Activated T-cell treated with anti-CD3 and anti-CD28 coated beads for 48 hours (primary cell): Measurements from ENCODE around the gene MLLT3.

Experiments
- DNase-seq: peaks from one replicate; pipeline ENCODE4 v3.0.0-alpha.2; 2020; ENCODE audit warnings: low read depth

MLLT3 gene

DNA sequence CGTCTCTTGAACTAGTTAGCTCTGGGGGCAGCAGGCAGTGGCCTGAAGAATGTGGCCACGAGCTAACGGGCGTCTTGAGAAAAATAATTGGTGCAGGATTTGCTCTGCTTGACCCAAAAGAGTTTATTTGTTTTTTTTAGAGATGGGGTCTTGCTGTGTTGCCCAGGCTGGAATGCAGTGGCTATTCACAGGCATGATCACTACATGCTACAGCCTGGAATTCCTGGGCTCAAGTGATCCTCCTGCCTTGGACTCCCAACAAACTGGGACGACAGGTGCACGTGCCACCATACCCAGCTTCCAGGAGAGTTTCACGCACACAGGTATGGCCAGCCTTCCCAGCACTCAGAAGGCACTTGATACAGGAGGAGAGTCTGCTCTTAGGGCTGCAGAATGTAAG is 203.8 kb downstream of the MLLT3 start:
- no peak for DNase-seq

DNA sequence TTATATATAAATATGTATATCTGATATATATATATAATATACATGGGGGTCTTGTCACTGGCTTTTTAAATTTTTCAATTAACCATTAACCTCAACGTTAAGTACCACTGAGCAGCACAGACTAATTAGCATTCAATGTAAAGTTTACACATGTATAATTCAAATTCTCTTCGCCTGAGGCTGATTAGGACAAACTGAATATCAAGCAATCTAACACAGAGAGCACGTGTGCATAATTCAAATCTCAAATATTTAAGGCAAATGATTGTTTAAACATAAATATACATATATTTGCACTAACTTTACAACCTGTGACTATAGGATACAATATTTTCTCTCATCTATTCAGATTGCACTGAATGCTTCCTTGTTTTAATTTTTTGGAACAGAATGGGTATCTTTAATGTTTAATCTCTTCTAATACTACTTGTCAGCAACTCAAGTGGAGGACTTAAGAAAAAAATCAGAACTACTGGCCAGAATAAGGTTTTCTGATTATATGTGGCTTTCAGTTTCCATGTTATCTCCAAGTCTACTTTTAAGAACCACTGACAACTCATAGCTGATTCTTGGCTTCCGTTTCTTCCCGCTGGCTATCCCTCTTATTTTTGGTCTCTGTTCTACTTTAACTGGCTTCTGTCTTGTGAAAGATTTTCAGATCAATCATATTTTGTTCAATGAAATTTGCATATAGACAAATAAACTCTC is 204.8 kb downstream of the MLLT3 start:
- DNase-seq = no peak

DNA sequence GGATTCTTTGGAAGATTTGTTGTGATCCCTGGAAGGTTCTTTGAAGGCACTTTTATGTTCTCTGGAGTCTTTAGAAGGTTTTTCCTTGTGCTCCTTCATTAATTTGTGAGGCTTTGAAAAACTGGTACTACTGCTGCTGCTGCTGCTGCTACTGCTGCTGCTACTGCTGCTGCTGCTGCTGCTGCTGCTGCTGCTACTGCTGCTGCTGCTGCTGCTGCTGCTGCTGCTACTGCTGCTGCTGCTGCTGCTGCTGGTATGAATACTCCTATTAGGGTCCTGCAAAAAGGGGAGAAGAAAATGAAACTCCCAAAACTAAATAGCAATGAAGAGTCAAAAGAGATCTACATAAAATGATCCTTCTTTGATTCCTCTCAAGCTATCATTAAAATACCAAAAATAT is 208.1 kb downstream of the MLLT3 start:
- DNase-seq = no peak

- DNase-seq = no peak
These were observed 212.8 kb downstream of the MLLT3 start for GRCh38 chr9:20409321-20410092.

- no peak for DNase-seq
These were observed 213.8 kb downstream of the MLLT3 start for GRCh38 chr9:20408513-20408912.

GRCh38 chr9:20407013-20407412 is 215.3 kb downstream of the MLLT3 start:
- no peak for DNase-seq

DNA sequence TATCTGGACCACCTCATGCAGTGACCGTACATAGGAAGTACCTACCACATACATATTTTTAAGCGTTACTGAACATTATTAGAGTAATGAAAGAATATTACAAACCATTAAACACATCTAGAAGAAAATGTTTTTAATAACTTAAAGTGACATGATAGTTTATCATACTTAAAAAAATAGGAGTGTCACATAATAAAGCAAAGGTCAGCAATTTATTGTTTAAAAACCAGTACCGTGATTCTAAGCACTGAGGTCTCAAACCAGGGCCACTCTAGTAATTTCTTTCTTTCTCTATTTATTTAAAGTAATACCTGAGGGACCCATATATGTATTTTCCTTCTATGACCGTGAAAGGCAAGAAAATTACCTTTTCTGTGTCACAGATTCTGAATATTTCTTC is 216.0 kb downstream of the MLLT3 start:
- no peak for DNase-seq

DNA sequence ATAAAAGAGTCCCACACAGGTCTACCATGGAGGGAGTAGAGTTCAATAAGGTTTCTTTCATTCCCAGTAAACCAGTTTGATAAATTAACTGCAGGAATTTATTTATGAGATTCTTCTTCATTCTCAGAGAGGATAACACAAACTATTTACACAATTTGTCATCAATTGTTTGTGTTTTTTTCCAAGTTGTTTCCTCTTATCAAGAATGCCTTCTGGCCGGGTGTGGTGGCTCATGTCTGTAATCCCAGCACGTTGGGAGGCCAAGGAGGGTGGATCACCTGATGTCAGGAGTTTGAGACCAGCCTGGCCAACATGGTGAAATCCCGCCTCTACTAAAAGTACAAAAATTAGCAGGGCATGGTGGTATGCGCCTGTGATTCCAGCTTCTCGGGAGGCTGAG is 216.7 kb downstream of the MLLT3 start:
- DNase-seq = no peak

DNA sequence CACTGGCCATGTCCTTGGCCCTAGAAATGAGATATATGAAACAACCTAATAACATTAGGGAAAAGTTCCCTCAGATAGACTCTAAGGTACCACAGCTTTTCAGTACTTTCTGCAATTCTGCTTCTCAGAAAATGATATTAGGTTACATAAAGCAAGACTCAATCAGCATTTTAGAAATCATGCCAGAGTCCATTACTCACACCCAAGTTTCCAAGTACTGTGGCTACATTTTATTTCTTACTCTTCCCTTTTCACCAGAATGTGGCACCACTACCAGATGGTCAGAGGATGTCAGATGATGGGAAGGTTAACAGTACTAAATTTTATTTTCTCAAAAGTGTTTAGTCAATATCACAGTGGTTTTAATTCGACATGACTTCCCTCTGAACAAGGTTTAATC is 217.2 kb downstream of the MLLT3 start:
- no peak for DNase-seq

DNA sequence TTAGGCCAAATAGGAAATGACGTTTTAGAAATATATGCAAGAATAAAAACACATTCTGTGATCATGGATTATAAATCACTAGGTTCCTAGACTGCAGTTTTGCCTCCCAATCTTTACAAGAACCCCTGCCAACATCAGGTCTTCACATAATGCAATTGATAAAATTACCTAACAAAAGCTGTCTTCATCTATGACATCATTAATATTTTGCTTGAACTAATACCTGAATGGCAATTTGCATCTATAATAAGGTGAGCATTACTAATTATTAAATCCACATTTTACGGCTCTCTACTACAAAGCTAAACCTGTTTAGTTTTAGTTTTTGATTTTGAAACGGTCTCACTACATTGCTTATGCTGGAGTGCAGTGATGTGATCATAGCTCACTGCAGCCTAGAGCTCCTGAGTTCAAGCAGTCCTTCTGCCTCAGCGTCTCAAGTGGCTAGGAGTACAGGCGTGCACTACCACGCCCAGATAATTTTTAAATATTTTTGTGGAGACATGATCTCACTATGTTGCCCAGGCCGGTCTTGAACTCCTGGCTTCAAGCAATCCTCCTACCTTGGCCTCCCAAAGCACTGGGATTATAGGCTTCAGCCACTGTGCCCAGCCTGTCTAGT is 218.0 kb downstream of the MLLT3 start:
- no peak for DNase-seq

DNA sequence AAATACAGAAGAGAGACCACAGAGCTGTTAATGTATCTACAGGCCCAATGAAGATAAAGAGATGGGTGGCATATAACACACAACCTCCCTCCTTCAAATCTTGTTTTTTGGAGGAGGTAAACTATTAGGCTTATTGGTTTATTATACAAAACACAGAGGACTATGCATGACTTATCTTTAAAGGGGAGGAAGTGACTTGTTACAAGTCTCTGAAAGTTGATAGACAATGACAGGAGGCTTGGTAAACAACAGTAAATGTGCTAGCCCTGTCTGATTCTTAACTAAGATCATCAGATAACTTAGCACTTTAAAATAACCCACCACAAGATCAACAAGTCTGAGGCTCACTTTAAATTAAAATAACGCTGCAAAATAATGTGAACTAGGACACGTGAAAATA is 219.0 kb downstream of the MLLT3 start:
- DNase-seq = no peak

DNA sequence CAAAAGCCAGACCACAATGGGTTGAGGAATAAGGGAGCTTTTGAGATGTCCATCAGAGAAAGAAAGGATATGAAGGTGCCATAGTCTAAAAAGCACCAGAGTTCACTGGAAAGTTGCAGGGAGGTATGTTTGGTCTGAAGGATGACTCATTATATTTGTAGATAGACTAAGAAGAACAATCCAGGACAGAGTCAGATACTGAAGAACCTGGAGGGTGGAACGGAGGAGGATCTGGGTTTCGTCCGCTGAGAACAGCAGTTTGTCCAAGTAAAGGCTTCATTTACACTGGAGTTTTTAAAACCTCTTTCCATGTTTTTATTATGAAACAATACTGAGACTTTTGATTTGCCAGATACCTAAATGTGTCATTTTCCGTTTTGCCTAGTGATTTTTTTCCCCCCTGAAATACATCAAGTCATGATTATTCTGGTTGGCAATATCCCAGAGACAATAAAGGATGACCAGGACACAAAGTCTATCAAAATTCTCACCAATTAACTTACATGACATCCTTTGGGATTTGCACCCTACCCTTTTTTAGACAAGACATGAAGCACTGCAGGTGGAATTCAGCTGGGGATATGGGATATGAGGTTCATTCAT is 219.9 kb downstream of the MLLT3 start:
- DNase-seq = no peak

DNA sequence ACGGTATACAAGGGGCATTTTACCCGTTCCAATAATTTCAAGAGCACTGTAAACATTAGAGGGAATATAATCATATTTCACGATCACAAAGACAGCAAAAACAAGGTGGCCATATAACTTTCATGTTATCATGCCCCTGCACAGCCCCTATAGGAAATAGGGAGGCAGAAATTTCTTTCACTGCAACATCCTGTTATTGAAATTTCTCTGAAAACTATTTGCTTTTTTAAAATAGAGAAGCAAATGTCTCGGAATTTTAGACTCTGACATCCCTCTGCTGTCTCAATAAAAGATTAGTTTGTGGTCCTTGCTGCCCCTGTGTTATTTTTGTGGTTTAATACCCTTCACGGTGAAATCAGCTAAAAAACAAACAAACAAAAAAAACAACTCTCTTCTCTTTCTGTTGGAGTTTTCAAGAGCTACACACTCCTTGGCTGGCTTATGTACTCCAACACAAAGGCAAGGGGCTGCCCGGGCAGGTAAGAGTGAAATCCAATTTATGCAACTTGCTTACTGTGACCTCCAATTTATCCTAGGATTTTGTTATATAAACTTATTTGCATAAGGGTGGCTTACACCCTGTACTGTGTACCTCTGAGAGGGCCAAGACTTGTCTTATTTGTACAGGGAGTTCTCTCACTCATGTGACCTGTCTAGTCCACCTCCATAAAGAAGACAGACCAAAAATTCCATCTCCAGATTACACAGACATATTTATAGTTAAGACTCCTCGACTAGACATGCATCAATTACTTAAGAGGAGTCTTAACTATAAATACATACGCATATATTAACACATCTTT is 223.6 kb downstream of the MLLT3 start:
- no peak for DNase-seq

GRCh38 chr9:20397348-20397747 is 225.0 kb downstream of the MLLT3 start:
- DNase-seq = no peak

DNA sequence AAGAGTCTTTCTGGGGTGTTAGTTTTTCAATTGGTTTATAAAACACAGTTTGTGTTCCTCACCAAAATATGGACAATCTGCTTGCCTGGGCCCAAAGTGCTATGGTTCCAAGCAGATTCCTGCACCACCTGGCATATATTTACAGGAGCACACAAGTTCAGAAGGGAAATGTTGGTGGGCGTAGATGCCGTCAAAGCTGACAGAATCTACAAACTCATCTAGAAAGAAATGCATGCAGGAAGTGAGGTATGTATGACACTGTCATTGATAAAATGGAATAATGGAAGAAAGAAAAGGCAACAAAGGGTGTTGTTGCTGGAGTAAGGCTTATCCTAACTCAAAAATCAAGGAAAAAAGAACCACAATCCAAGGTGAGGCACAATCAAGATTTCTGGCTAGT is 225.8 kb downstream of the MLLT3 start:
- DNase-seq = no peak

DNA sequence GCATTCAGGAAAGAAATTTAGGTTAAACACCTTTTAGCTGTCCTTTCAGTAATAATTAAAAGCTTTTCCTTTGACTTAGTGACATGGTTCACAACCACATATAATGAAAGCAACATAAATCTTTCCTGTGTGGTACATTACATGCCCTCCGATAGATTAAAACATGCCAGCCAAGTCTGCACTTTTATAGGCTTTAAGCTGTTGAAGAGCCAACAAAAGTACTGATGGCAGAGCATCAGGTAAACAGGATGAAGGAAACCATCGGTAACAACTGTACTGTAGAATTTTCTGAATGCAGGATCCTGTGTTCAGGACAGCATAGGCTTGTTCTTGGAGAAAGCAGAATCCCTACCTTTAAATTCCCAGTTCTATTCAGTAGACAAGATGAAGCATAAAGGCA is 226.6 kb downstream of the MLLT3 start:
- no peak for DNase-seq

DNA sequence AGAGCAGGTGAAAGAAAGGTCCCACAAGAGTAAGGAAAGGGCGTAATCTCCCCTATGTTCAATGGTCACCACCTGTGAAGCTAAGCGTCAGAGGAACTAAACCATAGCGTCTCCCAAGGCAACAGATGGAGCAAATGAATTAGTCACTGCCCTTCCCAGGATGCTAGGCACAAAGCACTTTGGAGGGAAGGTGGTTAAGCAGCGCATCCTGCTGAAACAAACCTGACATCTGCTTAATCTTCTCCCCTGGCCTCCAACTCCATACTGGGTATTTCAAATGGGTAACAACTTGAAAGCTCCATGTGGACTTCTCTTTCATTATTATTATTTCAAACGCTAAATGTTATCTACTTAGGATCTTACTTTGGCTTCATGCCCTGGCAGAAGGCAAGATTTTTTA is 227.3 kb downstream of the MLLT3 start:
- DNase-seq = no peak

DNA sequence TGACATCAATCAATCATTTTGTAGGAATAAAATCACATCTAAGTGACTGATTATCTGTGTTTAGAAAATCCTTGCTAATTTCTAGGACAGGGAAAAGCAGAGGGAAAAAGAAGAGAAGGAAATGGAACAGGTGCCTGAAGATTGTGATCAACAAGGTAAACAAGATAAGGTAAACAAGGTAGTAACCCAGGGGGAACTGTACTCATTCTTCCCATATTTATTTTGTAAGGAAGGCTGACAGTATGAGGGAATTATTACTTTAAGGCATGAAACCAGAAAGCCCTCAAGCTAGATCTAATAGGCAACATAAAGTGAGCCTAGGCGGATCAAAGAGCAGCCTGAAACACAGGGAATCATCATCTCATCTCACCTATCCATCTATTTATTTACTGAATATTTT is 231.1 kb downstream of the MLLT3 start:
- no peak for DNase-seq

DNA sequence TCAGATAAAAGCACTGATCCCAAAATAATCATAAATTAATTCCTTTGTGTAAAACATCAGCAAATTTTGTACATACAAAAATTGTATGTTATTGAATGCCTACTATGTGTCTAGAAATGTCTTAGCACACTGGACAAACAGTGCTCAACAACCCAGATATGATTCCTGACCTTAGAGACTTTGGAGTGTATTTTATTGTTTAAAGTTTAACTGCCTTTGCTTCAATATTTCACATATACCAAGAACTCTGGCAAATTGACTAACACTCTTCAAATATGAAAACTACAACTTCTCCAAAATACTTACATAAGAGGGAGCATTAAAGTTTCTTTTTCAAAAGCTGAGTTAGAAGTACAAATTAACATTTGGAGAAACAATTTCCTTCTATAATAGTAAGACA is 231.9 kb downstream of the MLLT3 start:
- DNase-seq = no peak

DNA sequence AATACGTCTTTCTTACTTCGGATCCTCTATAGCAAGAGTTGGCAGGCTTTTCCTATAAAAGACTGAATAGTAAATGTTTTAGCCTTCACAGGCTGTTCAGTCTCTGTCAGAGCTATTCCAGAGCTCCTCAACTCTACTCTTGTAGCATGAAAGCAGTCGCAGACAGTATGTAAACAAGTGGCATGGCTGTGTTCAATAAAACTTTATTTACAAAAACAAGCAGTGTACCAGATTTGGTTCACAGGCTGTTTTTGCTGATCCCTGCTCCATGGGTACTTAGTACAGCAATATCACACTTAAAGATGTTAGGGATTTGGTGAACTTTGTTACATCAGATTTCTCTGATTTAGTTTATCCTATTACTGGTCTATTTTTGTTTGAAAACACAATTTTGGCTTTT is 235.2 kb downstream of the MLLT3 start:
- no peak for DNase-seq

DNA sequence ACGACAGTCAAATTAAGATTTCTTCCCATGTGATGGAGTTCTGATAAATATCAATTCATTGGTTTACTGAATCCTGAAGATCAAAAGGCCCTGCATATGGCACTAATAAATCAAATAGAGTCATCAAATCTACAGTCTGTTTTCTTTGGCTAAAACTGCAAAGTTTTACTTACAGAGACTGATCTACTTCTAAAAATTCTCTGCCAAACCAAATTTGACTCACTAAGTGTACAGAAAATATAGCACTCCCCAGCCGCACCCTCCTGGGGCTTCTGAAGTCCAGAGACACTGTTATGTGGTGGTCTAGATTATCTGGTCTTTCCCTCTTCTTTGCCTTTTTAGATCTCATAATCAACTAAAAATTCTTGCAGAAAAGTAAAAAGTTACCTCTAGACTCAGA is 237.7 kb downstream of the MLLT3 start:
- no peak for DNase-seq

- DNase-seq = no peak
These were observed 239.7 kb downstream of the MLLT3 start for GRCh38 chr9:20382460-20383071.
